HCT116 (cell line): Measurements from ENCODE around the gene LHX2. TPM values are rescaled to one million over a fixed set of nuclear protein-coding genes. Genes with fewer than 3 reads are reported as not detected.

ENCODE experiments used
- ATAC-seq: fragments of 200-7000 bp; cut with Tn5 transposase; 2 replicates; pipeline ENCODE4 v1.9.1; 2020; ENCODE audit warnings: mild to moderate bottlenecking, moderate library complexity
- BruUV-seq: library from RNA; stranded (reverse); fragments of 400-500 nt; replicated peaks from 2 replicates; lab custom pipeline; 2021; lab: Mats Ljungman, UMichigan
- CTCF ChIA-PET: fragments of 300-600 bp; sonication (Branson Sonifier 250); formaldehyde crosslinking; loops from one replicate; lab custom pipeline; 2021; ENCODE audit warnings: antibody characterized with exemption; lab: Charles Lee
- POLR2A ChIA-PET: fragments of 300-600, 350-600 bp; sonication (Branson Sonifier 250); formaldehyde crosslinking; loops from one replicate; lab custom pipeline; 2021; ENCODE audit warnings: antibody characterized with exemption; lab: Charles Lee
- RAD21 ChIA-PET, 2 experiments: fragments of 300-600 bp; sonication (Branson Sonifier 250); formaldehyde crosslinking; loops; one replicate each; lab custom pipeline; 2023; ENCODE audit warnings: low total read pairs in 2 of 2; ENCODE audit not compliant: uncharacterized antibody in 2 of 2, unreplicated experiment in 2 of 2, low non-redundant PET in 1 of 2; lab: Charles Lee
- DNase-seq: peaks from one replicate; pipeline ENCODE4 v3.0.0-alpha.2; 2010; ENCODE audit warnings: low read depth, low spot score
- H2AFZ ChIP-seq: fragments of 200-600 bp; shearing (Covaris generic), sonication (generic); 2 replicates; pipeline ENCODE4 v1.6.1; 2017; ENCODE audit warnings: low read depth, mixed run types, mixed read lengths, antibody characterized with exemption, low read length; ENCODE audit not compliant: poor library complexity, severe bottlenecking
- H3K27ac ChIP-seq: 2 replicates; pipeline ENCODE4 v1.5.1; 2012; ENCODE audit warnings: low read depth, low read length
- H3K27me3 ChIP-seq: fragments of 200-600 bp; sonication (generic); 2 replicates; pipeline ENCODE4 v1.6.1; 2016; ENCODE audit warnings: mixed run types, low read length, mixed read lengths; ENCODE audit not compliant: insufficient read depth
- H3K36me3 ChIP-seq, 2 experiments: fragments of 200-500 bp in 1 of 2; fragments of 200-600 bp in 1 of 2; sonication (Bioruptor generic) in 1 of 2; sonication (generic) in 1 of 2; 2 replicates each; pipeline versions ENCODE4 v1.5.1 to v1.6.1; 2014 to 2016; ENCODE audit warnings: low read length in 2 of 2, inconsistent platforms in 1 of 2, mixed read lengths in 1 of 2, mixed run types in 1 of 2; ENCODE audit not compliant: insufficient read depth in 2 of 2, control insufficient read depth in 1 of 2
- H3K4me1 ChIP-seq, 2 experiments: fragments of 200-600 bp in 1 of 2; sonication (generic) in 1 of 2; 2 replicates each; pipeline versions ENCODE4 v1.5.1 to v1.6.1; 2012 to 2017; ENCODE audit warnings: low read length in 2 of 2, inconsistent platforms in 1 of 2, mild to moderate bottlenecking in 1 of 2, mixed read lengths in 1 of 2, mixed run types in 1 of 2, moderate library complexity in 1 of 2; ENCODE audit not compliant: insufficient read depth in 2 of 2, control insufficient read depth in 1 of 2
- H3K4me2 ChIP-seq: fragments of 200-600 bp; sonication (generic); 2 replicates; pipeline ENCODE4 v1.6.1; 2017; ENCODE audit warnings: mixed run types, low read length, mixed read lengths
- H3K4me3 ChIP-seq, 2 experiments: fragments of 200-600 bp in 1 of 2; sonication (generic) in 1 of 2; replicated peaks in 1 of 2; 2 replicates each; pipeline ENCODE4 v1.5.1; 2011 to 2016; ENCODE audit warnings: low read length in 2 of 2, control low read depth in 1 of 2, low read depth in 1 of 2, mild to moderate bottlenecking in 1 of 2, mixed read lengths in 1 of 2, mixed run types in 1 of 2
- H3K79me2 ChIP-seq: fragments of 200-600 bp; sonication (generic); 2 replicates; pipeline ENCODE4 v1.6.1; 2017; ENCODE audit warnings: mild to moderate bottlenecking, mixed run types, low read length, moderate library complexity, mixed read lengths; ENCODE audit not compliant: insufficient read depth
- H3K9ac ChIP-seq: fragments of 200-600 bp; sonication (generic); 2 replicates; pipeline ENCODE4 v1.6.1; 2016; ENCODE audit warnings: low read length, mixed read lengths
- H3K9me2 ChIP-seq: fragments of 200-600 bp; sonication (generic), shearing (Covaris generic); 2 replicates; pipeline ENCODE4 v1.6.1; 2017; ENCODE audit warnings: mixed run types, mild to moderate bottlenecking, moderate library complexity; ENCODE audit not compliant: insufficient read depth
- H3K9me3 ChIP-seq, 2 experiments: fragments of 200-500 bp in 1 of 2; fragments of 200-600 bp in 1 of 2; sonication (Bioruptor generic) in 1 of 2; sonication (generic) in 1 of 2; 2 replicates each; pipeline ENCODE4 v1.6.1; 2014 to 2017; ENCODE audit warnings: low read length in 2 of 2, mixed read lengths in 2 of 2, inconsistent platforms in 1 of 2, low read depth in 1 of 2, mild to moderate bottlenecking in 1 of 2, mixed run types in 1 of 2, moderate library complexity in 1 of 2; ENCODE audit not compliant: control insufficient read depth in 1 of 2, insufficient read depth in 1 of 2
- H4K20me1 ChIP-seq: fragments of 200-600 bp; sonication (generic), shearing (Covaris generic); 2 replicates; pipeline ENCODE4 v1.6.1; 2017; ENCODE audit warnings: mixed run types, mild to moderate bottlenecking, moderate library complexity; ENCODE audit not compliant: insufficient read depth
- CTCF ChIP-seq, 3 experiments: fragments of 200-600 bp in 1 of 3; sonication (generic) in 1 of 3; IDR thresholded peaks in 2 of 3; conservative IDR thresholded peaks in 1 of 3; 2 replicates each; pipeline ENCODE4 v1.5.1; 2012 to 2017; ENCODE audit warnings: low read depth in 2 of 3, low read length in 2 of 3, antibody characterized with exemption in 1 of 3, borderline replicate concordance in 1 of 3, control low read depth in 1 of 3, mild to moderate bottlenecking in 1 of 3, mixed read lengths in 1 of 3, mixed run types in 1 of 3, moderate library complexity in 1 of 3; ENCODE audit not compliant: insufficient read depth in 1 of 3
- ELF1 ChIP-seq: IDR thresholded peaks from 2 replicates; pipeline ENCODE4 v1.6.1; 2012; ENCODE audit warnings: low read depth, borderline replicate concordance
- EZH2phosphoT487 ChIP-seq: fragments of 200-600 bp; IDR thresholded peaks from 2 replicates; pipeline ENCODE4 v1.6.1; 2018; ENCODE audit warnings: antibody characterized with exemption, borderline replicate concordance
- JUND ChIP-seq: IDR thresholded peaks from 2 replicates; pipeline ENCODE4 v1.6.1; 2012
- RAD21 ChIP-seq: IDR thresholded peaks from 2 replicates; pipeline ENCODE4 v1.6.1; 2012; ENCODE audit warnings: low read depth, mild to moderate bottlenecking
- TCF7L2 ChIP-seq: IDR thresholded peaks from 2 replicates; pipeline ENCODE4 v1.7.0; 2011; ENCODE audit warnings: borderline replicate concordance, inconsistent platforms; ENCODE audit not compliant: insufficient read depth, insufficient read length; ENCODE audit errors: extremely low read depth
- intact Hi-C: fragments of 100-400 bp; cut with micrococcal nuclease; formaldehyde crosslinking; loops from 2 replicates; pipeline ENCODE4 v1.10.0; 2022
- total RNA-seq: library from RNA; stranded (reverse); gene quantifications from one replicate; pipeline ENCODE4 v1.2.1, GENCODE V29; 2021; ENCODE audit not compliant: unreplicated experiment
- TF ChIP-seq, protein P1 (sequence below): IDR thresholded peaks from 2 replicates; pipeline ENCODE4 v1.6.1; 2011; ENCODE audit warnings: mild to moderate bottlenecking, low read length, moderate library complexity; ENCODE audit not compliant: insufficient replicate concordance; ENCODE audit errors: extremely low read depth

The LHX2 gene
- total RNA-seq, 1 experiment from 2014 or later: 10.2 TPM

- ChIA-PET POLR2A (no interaction called here), CTCF (no interaction called here), RAD21 (no interaction called here)
- H3K36me3 ChIP-seq: 0 out of 4 replicates have a peak, but pooled peaks cover 0 to 2% of the 10 kb centered on the region in 2 experiments
- DNase-seq: no peak
- H3K79me2 ChIP-seq: no peaks in the 10 kb centered on the region
- H3K4me3 ChIP-seq: no peak overlapping the region
- H3K27ac ChIP-seq: no peak overlapping the region
- no peaks in the 10 kb centered on the region for H3K9me3 ChIP-seq
- H3K9ac ChIP-seq: no peak overlapping the region
- H3K9me2 ChIP-seq: no peaks in the 10 kb centered on the region
- H3K4me1 ChIP-seq: peaks cover 0 to 5% of the 10 kb centered on the region in 2 experiments; a peak in 2 of 4 replicates
- H4K20me1 ChIP-seq: no peaks in the 10 kb centered on the region
- intact Hi-C loops: no loop called here
- H3K27me3 ChIP-seq: no peaks in the 10 kb centered on the region
- no peak overlapping the region for H3K4me2 ChIP-seq
- no peak for ATAC-seq
- no peak overlapping the region for H2AFZ ChIP-seq
- TF ChIP-seq EZH2phosphoT487 (no peak), TCF7L2 (no peak), RAD21 (no peak), ELF1 (no peak), JUND (no peak), CTCF (IDR thresholded peaks at IDR 0.05 in 2 of 3, conservative IDR thresholded peaks at IDR 0.05 in 1 of 3; ENCODE audit: borderline replicate concordance in 1 of 3, insufficient read depth in 1 of 3, low read depth in 2 of 3, low read length in 2 of 3) (no peak)
- TF ChIP-seq, protein P1, sequence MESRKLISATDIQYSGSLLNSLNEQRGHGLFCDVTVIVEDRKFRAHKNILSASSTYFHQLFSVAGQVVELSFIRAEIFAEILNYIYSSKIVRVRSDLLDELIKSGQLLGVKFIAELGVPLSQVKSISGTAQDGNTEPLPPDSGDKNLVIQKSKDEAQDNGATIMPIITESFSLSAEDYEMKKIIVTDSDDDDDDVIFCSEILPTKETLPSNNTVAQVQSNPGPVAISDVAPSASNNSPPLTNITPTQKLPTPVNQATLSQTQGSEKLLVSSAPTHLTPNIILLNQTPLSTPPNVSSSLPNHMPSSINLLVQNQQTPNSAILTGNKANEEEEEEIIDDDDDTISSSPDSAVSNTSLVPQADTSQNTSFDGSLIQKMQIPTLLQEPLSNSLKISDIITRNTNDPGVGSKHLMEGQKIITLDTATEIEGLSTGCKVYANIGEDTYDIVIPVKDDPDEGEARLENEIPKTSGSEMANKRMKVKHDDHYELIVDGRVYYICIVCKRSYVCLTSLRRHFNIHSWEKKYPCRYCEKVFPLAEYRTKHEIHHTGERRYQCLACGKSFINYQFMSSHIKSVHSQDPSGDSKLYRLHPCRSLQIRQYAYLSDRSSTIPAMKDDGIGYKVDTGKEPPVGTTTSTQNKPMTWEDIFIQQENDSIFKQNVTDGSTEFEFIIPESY: no peak
- BruUV-seq: no TSS peak
Measured at GRCh38 chr9:124033348-124033747, 21.8 kb downstream of the LHX2 start.
